HEK293T (cell line): ENCODE measurements around the gene GZF1.

ENCODE experiments used
- CTCF ChIA-PET: fragments of 350-600 bp; formaldehyde crosslinking; extraction: SDS; loops from one replicate; lab custom pipeline; 2021; ENCODE audit warnings: antibody characterized with exemption, inconsistent platforms; lab: Yijun Ruan, JAX
- POLR2A ChIA-PET: fragments of 350-600 bp; formaldehyde crosslinking; extraction: SDS; loops from one replicate; lab custom pipeline; 2020; ENCODE audit warnings: antibody characterized with exemption, inconsistent platforms; lab: Yijun Ruan, JAX
- DNase-seq: peaks from one replicate; pipeline ENCODE4 v3.0.0; 2012; ENCODE audit warnings: mixed read lengths; ENCODE audit errors: extremely low spot score
- ARNT ChIP-seq: fragments of 450-650 bp; IDR thresholded peaks from 2 replicates; pipeline ENCODE4 v1.6.1; 2017; ENCODE audit warnings: mild to moderate bottlenecking
- BHLHE40 ChIP-seq: fragments of 450-650 bp; IDR thresholded peaks from 2 replicates; pipeline ENCODE4 v1.6.1; 2016; ENCODE audit warnings: mild to moderate bottlenecking, moderate library complexity, borderline replicate concordance
- CTBP1 ChIP-seq: fragments of 450-650 bp; IDR thresholded peaks from 2 replicates; pipeline ENCODE4 v1.6.1; 2016; ENCODE audit warnings: borderline replicate concordance
- ELF4 ChIP-seq: fragments of 450-650 bp; IDR thresholded peaks from 2 replicates; pipeline ENCODE4 v1.6.1; 2017; ENCODE audit warnings: antibody characterized with exemption
- FOXA1 ChIP-seq: fragments of 450-650 bp; IDR thresholded peaks from 2 replicates; pipeline ENCODE4 v1.6.1; 2016; ENCODE audit warnings: mild to moderate bottlenecking
- FOXK2 ChIP-seq: fragments of 450-650 bp; IDR thresholded peaks from 2 replicates; pipeline ENCODE4 v1.6.1; 2016; ENCODE audit warnings: mild to moderate bottlenecking
- FOXM1 ChIP-seq: fragments of 450-650 bp; IDR thresholded peaks from 2 replicates; pipeline ENCODE4 v1.6.1; 2017; ENCODE audit warnings: mild to moderate bottlenecking, borderline replicate concordance
- HDGF ChIP-seq: fragments of 450-650 bp; IDR thresholded peaks from 2 replicates; pipeline ENCODE4 v1.6.1; 2017; ENCODE audit warnings: antibody characterized with exemption, borderline replicate concordance
- L3MBTL2 ChIP-seq: fragments of 450-650 bp; conservative IDR thresholded peaks from 2 replicates; pipeline ENCODE4 v1.6.1; 2016; ENCODE audit warnings: mild to moderate bottlenecking
- LEF1 ChIP-seq: fragments of 450-650 bp; IDR thresholded peaks from 2 replicates; pipeline ENCODE4 v1.6.1; 2017; ENCODE audit warnings: mild to moderate bottlenecking, borderline replicate concordance
- NFRKB ChIP-seq: fragments of 450-650 bp; IDR thresholded peaks from 2 replicates; pipeline ENCODE4 v1.6.1; 2016; ENCODE audit warnings: mild to moderate bottlenecking, moderate library complexity
- SP1 ChIP-seq: fragments of 450-650 bp; IDR thresholded peaks from 2 replicates; pipeline ENCODE4 v1.6.1; 2017
- SUZ12 ChIP-seq: fragments of 450-650 bp; IDR thresholded peaks from 2 replicates; pipeline ENCODE4 v1.6.1; 2016; ENCODE audit warnings: mild to moderate bottlenecking
- TARDBP ChIP-seq: fragments of 450-650 bp; IDR thresholded peaks from 2 replicates; pipeline ENCODE4 v1.6.1; 2016
- ZNF384 ChIP-seq: fragments of 450-650 bp; IDR thresholded peaks from 2 replicates; pipeline ENCODE4 v1.6.1; 2016
- TF ChIP-seq, protein P1 (sequence below): fragments of 450-650 bp; IDR thresholded peaks from 2 replicates; pipeline ENCODE4 v1.6.1; 2016

GZF1 gene

GRCh38 chr20:23361476-23362391 is at the start of gene GZF1:
GZF1 (plus strand) TSS chr20:23362182; CDS start chr20:23364384, 2,202 bp downstream.
- CTCF ChIA-PET: no interaction called here
- TF ChIP-seq, protein P1, sequence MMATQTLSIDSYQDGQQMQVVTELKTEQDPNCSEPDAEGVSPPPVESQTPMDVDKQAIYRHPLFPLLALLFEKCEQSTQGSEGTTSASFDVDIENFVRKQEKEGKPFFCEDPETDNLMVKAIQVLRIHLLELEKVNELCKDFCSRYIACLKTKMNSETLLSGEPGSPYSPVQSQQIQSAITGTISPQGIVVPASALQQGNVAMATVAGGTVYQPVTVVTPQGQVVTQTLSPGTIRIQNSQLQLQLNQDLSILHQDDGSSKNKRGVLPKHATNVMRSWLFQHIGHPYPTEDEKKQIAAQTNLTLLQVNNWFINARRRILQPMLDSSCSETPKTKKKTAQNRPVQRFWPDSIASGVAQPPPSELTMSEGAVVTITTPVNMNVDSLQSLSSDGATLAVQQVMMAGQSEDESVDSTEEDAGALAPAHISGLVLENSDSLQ: no peak; the same call in 1 of the 2 replicates
- TF ChIP-seq SP1: no peak
- peak; percentile 65 for TF ChIP-seq ELF4
- TF ChIP-seq L3MBTL2: peak; percentile 67
- DNase-seq: peak; percentile 94
- POLR2A ChIA-PET: interaction anchor here (0.6 to 5.7 kb wide), 3 partner anchors 9 to 91 kb away, joined by 3 to 67 read pairs (median 3); partner anchors contain the start of gene NXT1

GRCh38 chr20:23313271-23313670 is 48.7 kb upstream of the GZF1 start:
- TF ChIP-seq LEF1 (no peak), FOXM1 (no peak), TARDBP (no peak), ZNF384 (no peak), ARNT (no peak), HDGF (no peak), ELF4 (no peak), SUZ12 (no peak), L3MBTL2 (no peak), FOXA1 (no peak), BHLHE40 (no peak), SP1 (no peak), NFRKB (no peak), FOXK2 (no peak)
- TF ChIP-seq, protein P1: no peak
- ChIA-PET CTCF (no interaction called here), POLR2A (no interaction called here)
- DNase-seq: no peak

GRCh38 chr20:23314699-23315098 is 47.3 kb upstream of the GZF1 start:
- TF ChIP-seq NFRKB (no peak), SUZ12 (no peak), FOXK2 (no peak)
- no peak for DNase-seq
- ChIA-PET CTCF (no interaction called here), POLR2A (no interaction called here)

- POLR2A ChIA-PET: no interaction called here
- CTCF ChIA-PET: no interaction called here
- no peak for DNase-seq
- no peak for TF ChIP-seq TARDBP
- no peak for TF ChIP-seq ARNT
- no peak for TF ChIP-seq ELF4
- no peak for TF ChIP-seq LEF1
- TF ChIP-seq FOXM1: no peak
- TF ChIP-seq CTBP1: no peak
- no peak for TF ChIP-seq L3MBTL2
- TF ChIP-seq FOXA1: no peak
- no peak for TF ChIP-seq HDGF
- no peak for TF ChIP-seq NFRKB
- TF ChIP-seq ZNF384: no peak
- TF ChIP-seq, protein P1: no peak
- TF ChIP-seq FOXK2: no peak
- no peak for TF ChIP-seq SP1
- TF ChIP-seq SUZ12: no peak
These were observed 46.9 kb upstream of the GZF1 start for GRCh38 chr20:23315099-23315498.

DNA sequence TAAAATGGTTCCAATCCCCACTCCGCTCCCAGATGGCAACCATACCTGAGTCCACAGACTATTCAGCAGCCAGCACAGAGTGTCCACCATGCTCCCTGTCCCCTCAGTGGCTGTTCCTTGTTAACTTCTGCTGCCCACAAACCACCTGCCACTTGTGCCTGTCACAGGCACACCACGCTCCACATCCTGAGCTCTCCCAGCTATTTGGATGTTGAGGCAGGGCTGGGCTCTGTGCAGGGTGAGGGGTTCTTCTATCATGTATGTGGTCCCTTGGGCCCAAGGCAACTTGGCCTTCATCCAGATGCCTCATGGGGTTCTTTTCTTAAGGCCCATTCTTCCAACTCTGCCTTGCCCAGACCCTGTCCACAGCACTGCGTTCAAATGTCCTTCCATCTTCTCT is 45.4 kb upstream of the GZF1 start:
- ChIA-PET CTCF (no interaction called here), POLR2A (no interaction called here)
- DNase-seq: no peak
- TF ChIP-seq FOXK2: no peak
- no peak for TF ChIP-seq FOXM1
- TF ChIP-seq L3MBTL2: no peak
- no peak for TF ChIP-seq HDGF
- TF ChIP-seq SP1: no peak
- TF ChIP-seq LEF1: no peak
- no peak for TF ChIP-seq BHLHE40
- no peak for TF ChIP-seq TARDBP
- TF ChIP-seq ARNT: no peak

DNA sequence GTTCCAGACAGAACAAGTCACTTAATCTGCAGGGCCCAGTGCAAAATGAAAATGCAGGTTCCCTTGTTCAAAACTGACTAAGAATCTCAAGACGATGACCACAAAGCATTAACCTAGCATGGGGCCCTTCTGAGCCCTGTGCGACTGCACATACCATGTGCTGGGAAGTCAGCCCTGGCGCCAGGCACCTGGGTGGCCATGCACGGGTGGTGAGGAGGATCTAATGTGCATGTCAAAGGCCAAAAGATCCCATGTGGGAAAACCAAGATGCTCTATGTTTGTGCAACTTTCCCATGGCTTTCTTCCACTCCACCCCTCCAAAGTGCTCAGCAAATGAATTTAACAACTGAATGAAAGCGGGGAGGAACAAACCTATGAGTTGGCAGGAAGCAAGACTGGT is 44.9 kb upstream of the GZF1 start:
- TF ChIP-seq FOXA1: no peak
- CTCF ChIA-PET: no interaction called here
- DNase-seq: no peak
- POLR2A ChIA-PET: no interaction called here

- CTCF ChIA-PET: no interaction called here
- DNase-seq: no peak
- TF ChIP-seq SP1: no peak
- no peak for TF ChIP-seq ZNF384
- no peak for TF ChIP-seq NFRKB
- no peak for TF ChIP-seq FOXM1
- no peak for TF ChIP-seq BHLHE40
- no peak for TF ChIP-seq LEF1
- no peak for TF ChIP-seq FOXK2
- TF ChIP-seq ELF4: no peak
- no peak for TF ChIP-seq SUZ12
- no peak for TF ChIP-seq FOXA1
- no peak for TF ChIP-seq HDGF
- no peak for TF ChIP-seq ARNT
- POLR2A ChIA-PET: no interaction called here
These were observed 43.6 kb upstream of the GZF1 start for GRCh38 chr20:23318347-23318746.
